ENCODE results near the gene NINJ1.

DNA sequence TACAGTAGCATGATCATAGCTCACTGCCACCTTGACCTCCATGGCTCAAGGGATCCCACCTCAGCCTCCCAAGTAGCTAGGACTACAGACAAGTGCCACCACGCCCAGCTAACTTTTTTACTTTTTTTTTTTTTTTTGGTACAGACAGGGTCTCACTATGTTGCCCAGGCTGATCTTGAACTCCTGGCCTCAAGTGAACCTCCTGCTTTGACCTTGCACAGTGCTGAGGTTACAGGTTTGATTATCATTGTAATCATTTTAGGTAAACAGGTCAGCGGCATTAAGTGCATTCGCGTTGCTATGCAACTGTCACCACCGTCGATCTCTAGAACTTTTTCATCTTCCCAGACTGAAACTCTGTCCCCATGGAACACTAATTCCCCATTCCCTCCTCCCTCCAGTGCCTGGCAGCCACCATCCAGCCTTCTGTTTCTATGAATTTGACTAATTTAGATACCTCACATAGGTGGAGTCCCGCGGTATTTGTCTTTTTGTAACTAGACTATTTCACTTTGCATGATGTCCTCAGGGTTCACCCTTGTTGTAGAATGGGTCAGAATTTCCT lies 43.9 kb downstream of the NINJ1 start:
- TF ChIP-seq, protein P1, sequence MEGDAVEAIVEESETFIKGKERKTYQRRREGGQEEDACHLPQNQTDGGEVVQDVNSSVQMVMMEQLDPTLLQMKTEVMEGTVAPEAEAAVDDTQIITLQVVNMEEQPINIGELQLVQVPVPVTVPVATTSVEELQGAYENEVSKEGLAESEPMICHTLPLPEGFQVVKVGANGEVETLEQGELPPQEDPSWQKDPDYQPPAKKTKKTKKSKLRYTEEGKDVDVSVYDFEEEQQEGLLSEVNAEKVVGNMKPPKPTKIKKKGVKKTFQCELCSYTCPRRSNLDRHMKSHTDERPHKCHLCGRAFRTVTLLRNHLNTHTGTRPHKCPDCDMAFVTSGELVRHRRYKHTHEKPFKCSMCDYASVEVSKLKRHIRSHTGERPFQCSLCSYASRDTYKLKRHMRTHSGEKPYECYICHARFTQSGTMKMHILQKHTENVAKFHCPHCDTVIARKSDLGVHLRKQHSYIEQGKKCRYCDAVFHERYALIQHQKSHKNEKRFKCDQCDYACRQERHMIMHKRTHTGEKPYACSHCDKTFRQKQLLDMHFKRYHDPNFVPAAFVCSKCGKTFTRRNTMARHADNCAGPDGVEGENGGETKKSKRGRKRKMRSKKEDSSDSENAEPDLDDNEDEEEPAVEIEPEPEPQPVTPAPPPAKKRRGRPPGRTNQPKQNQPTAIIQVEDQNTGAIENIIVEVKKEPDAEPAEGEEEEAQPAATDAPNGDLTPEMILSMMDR (IDR thresholded peaks at IDR 0.05), result no peak
- TF ChIP-seq, protein P2, sequence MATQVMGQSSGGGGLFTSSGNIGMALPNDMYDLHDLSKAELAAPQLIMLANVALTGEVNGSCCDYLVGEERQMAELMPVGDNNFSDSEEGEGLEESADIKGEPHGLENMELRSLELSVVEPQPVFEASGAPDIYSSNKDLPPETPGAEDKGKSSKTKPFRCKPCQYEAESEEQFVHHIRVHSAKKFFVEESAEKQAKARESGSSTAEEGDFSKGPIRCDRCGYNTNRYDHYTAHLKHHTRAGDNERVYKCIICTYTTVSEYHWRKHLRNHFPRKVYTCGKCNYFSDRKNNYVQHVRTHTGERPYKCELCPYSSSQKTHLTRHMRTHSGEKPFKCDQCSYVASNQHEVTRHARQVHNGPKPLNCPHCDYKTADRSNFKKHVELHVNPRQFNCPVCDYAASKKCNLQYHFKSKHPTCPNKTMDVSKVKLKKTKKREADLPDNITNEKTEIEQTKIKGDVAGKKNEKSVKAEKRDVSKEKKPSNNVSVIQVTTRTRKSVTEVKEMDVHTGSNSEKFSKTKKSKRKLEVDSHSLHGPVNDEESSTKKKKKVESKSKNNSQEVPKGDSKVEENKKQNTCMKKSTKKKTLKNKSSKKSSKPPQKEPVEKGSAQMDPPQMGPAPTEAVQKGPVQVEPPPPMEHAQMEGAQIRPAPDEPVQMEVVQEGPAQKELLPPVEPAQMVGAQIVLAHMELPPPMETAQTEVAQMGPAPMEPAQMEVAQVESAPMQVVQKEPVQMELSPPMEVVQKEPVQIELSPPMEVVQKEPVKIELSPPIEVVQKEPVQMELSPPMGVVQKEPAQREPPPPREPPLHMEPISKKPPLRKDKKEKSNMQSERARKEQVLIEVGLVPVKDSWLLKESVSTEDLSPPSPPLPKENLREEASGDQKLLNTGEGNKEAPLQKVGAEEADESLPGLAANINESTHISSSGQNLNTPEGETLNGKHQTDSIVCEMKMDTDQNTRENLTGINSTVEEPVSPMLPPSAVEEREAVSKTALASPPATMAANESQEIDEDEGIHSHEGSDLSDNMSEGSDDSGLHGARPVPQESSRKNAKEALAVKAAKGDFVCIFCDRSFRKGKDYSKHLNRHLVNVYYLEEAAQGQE (IDR thresholded peaks at IDR 0.05; ENCODE audit: insufficient read depth in 1 of 2, low read depth in 2 of 2, low read length in 1 of 2), result no peak
- TF ChIP-seq TCF7L2 (IDR thresholded peaks at IDR 0.05; ENCODE audit: low read depth, low read length), result no peak
